Raji (cell line): ENCODE data around the gene FAT2.

ENCODE experiments used
- POLR2A ChIP-seq: IDR thresholded peaks from 2 replicates; pipeline ENCODE4 v1.6.1; 2011; ENCODE audit warnings: low read depth, low read length, control low read depth; ENCODE audit not compliant: insufficient read depth

The FAT2 gene, protein sequence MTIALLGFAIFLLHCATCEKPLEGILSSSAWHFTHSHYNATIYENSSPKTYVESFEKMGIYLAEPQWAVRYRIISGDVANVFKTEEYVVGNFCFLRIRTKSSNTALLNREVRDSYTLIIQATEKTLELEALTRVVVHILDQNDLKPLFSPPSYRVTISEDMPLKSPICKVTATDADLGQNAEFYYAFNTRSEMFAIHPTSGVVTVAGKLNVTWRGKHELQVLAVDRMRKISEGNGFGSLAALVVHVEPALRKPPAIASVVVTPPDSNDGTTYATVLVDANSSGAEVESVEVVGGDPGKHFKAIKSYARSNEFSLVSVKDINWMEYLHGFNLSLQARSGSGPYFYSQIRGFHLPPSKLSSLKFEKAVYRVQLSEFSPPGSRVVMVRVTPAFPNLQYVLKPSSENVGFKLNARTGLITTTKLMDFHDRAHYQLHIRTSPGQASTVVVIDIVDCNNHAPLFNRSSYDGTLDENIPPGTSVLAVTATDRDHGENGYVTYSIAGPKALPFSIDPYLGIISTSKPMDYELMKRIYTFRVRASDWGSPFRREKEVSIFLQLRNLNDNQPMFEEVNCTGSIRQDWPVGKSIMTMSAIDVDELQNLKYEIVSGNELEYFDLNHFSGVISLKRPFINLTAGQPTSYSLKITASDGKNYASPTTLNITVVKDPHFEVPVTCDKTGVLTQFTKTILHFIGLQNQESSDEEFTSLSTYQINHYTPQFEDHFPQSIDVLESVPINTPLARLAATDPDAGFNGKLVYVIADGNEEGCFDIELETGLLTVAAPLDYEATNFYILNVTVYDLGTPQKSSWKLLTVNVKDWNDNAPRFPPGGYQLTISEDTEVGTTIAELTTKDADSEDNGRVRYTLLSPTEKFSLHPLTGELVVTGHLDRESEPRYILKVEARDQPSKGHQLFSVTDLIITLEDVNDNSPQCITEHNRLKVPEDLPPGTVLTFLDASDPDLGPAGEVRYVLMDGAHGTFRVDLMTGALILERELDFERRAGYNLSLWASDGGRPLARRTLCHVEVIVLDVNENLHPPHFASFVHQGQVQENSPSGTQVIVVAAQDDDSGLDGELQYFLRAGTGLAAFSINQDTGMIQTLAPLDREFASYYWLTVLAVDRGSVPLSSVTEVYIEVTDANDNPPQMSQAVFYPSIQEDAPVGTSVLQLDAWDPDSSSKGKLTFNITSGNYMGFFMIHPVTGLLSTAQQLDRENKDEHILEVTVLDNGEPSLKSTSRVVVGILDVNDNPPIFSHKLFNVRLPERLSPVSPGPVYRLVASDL (N-terminal part only)

DNA sequence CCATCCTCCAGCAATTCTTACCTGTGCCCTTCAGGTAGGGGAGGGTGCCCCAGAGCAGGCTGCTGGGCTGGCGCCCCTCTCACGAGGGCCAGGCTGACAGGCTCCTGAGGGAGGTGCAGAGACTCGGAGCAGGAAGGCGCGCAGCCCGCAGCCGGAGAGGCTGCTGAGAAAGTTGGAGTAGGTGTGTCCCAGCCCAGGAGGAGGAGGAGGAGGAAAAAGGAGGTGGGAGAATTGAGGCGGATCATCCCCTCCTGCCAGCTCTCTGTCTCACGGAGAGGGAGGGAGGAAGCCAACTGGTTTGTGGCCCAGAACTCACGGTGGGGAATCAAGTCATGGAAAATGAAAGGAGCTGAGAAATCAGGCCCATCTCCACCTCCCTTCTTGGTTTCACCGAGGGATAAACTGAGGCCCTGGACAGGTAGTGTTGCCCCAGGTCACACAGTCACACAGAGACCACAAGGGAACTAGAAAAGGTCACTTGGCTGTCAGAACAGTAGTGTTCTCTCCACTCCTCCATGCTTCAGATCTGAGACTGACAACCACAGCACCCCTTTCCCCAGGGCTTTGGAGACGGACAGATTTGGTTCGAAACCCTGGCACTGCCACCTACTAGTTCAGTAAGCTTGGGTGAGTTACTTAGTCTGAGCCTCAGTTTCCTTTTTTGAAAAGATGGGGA, at the start of gene FAT2:
TSS of gene FAT2 (minus strand) at position 188 of the 676 bp plus-strand sequence. CDS start 22,400 bp downstream, outside the sequence.
- no peak for TF ChIP-seq POLR2A

DNA sequence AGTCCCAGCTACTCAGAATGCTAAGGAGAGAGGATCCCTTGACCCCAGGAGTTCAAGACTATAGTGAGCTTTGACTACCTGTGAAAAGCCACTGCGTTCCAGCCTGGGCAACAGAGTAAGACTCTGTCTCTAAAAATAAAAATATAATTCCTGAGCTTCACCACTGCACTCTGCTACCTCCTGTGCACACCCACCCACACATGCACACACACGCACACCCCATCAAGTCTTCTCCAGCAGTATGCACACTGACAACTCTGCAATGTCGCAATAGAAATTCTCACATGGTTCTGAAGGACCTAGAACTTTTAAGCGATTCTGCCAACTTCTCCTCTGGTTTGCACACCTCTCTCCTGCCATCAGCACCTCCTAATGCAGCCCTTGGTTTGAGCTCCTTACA, 47.5 kb upstream of the FAT2 start:
- TF ChIP-seq POLR2A: no peak

DNA sequence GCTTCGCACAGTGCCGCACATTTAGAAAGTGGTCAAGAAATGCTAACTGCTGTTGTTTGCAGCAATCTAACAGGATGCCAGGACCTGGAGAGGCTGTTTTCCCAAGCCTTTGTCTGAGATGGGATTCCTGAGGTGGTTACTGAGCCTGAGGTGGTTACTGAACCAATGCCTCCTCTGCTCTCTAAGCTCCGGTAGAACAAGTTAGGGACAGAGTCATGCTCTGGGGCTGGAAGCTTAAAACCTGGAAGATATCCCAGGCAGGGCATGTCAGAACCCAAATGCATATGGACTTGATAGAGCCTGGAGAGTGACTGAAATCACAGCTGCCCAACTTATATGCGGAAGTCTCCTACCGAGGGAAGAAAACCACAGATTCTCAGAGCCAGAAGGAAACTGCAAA, 46.5 kb upstream of the FAT2 start:
- TF ChIP-seq POLR2A: no peak

DNA sequence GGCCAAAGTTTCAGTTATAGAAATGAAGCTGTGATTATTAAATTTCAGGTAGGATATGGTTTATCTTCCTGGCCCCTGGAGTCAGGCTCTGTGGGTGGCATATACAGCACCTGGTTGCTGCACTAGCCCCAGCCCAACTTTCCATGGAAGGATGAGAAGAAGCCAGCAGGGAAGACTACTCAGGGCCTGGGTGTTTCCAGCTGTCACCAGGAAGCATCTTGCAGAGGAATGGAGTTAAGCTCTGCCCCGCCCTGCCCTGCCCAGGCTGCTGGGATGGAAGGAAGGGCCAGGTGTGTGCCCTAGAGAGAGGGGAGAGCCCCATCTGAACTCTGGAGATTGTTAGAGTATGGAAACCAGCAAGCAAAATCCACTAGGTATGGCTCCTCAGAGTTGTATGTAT, 42.8 kb upstream of the FAT2 start:
- TF ChIP-seq POLR2A: no peak

DNA sequence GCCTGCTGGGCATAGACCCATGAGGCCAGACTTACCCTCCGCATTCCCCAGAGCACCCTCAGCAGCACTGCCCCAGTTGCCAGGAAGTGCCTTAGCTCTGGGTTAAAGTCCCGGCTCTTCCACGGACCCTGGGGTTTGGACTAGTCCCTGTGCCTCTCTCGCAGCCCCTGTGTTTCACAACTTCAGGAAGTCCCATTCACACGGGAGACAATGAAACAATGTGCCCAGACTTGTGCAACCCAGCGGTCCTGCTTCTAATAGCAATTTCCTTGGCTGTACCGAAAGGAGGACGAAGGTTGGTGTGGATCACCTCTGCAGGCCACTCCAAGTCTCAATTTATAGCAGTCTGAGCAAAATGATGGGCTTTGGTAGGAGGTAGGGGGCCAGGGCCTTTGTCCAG, 41.8 kb upstream of the FAT2 start:
- TF ChIP-seq POLR2A: no peak

DNA sequence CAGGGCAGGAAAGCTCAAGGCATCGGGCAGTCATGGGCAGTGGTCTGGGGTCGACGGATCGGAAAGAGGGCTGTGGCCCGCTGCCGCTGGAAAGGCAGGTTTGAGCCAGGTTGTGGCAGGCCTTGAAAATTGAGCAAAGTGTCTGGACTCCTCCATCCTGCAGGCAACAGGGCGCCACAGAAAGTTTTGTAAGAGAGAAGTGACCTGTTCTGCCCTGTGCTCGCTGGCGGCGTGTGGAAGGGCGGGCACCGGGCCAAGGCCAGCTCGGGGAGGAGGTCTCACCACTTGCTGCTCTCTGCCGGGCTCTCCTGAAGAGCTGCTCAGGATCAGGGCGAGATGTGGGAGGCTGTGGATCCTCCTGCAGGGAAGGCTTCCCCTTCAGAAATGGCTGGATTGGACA, 41.4 kb upstream of the FAT2 start:
- TF ChIP-seq POLR2A: no peak

DNA sequence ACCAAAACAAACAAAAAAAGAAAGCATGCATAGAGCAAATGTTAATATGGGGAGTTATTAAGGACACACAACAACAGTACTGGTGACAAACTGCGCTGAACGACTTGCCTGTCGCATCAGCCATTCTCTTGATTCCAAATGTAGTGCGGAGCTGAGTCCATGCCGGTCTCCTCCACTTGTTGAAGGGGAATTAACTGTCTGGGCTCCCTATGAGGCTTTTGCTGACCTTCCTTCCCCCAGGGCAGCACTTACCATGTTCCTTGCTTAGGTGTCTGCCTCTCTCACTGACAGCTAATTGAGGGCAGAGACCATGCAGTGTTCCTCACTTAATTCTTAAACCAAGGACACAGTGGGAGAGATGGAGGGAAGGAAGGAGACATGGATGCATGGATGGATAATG, 40.8 kb upstream of the FAT2 start:
- TF ChIP-seq POLR2A: no peak

DNA sequence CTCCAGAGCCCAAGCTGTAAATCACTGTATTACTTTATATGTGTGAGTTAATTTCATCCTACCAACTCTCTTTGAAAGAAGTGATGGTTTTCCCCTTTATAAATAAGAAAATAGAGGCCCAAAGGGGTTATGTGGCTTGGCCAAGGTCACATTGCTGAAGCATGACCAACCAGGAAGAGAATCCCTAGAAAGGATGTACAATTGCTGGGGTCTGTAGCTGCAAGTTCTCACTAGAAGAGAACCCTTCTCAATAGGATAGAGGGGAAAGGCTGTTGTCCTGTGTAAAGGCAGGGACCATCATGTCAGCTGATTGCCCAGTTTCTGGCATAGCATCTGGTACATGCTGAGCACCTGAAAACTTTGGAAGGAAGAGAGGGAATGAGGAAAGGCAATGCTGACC, 39.0 kb upstream of the FAT2 start:
- no peak for TF ChIP-seq POLR2A

DNA sequence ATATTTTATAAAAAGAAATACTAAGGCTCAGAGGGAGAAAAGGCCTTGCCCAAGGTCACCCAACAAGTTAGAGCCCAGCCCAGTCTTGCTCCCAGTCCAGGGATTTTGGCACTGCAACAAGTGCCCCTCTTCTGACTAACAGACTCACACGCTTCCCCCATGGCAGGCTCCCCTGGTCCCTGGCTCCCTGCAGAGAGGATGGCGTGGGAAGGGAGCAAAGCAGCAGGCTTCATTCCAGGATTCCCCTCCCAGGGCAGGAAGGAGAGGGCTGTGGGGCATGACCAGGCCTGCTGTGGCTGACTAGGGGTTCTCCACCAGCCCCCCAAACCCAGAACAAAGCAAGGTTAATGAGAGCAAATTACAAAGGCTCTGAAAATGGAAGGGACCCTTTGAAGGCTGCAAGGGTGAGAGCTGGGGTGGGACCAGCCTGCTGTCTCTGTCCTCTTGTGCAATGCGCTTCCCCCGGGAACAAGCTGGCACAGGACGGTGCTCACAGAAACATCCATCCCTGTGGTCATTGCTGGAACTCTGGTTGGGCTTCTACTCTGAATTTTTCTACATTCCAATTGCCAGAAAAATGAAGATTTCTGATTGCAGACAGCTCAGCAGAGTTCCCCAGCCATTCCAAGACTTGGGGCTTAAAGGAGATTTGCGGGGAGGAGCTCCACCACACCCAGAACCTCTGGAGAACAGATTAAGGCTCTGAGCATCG, 37.1 kb upstream of the FAT2 start:
- TF ChIP-seq POLR2A: no peak

DNA sequence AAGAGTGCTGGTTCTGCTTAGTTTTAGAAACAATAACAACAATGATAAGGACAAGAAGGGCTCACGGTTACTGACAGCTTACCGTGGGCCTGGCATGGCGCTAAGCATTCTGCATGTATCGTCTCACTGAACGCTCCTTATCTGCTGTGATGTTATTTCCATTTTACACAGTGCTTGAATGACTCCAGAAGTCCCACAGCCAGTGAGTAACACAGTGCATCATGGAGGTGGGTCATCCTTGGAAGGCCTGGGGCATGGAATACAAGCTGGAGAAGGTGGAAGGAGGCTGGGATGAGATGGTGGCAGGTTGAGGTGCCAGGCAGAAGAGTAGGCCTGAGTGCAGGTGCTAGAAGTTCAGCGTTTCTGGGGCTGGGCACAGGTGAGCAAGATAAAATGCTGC, 36.5 kb upstream of the FAT2 start:
- no peak for TF ChIP-seq POLR2A

DNA sequence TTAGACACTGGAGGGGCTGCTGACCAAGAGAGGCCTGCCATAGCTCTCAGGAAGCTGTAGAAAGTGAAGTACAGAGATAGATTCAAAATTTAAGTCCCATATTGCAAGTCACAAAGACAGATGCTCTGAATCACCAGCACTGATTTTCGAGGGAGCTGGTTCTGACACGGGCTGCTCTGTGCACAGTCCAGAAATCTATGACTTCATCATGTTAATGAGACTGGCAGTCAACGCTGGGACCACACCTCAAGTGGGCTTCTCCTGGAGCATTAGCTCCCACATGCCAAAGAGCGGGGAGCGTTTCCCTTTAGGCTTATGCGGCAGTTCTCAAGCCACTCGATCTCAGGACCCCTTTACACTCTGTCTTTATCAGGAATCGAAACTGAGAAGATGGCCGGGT, 34.2 kb upstream of the FAT2 start:
- no peak for TF ChIP-seq POLR2A

DNA sequence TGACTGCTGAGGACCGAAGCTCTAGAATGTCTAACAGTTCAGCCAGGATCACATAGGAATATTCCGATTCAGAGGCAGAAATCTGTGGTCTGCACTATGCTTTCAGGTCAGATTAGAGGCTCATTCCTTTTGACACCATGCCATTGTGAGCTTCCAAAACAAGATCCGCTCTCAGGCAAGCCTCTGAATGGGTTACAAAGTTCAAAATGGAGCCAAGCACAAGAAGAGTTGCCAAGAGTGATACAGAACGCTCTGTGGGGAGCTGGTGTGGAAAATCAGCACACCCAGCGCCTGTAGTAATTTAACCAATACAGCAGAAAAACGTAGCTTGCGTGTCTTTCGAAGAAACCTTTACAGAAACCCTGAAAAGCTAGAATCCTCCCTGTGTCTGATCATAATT, 33.3 kb upstream of the FAT2 start:
- TF ChIP-seq POLR2A: no peak

DNA sequence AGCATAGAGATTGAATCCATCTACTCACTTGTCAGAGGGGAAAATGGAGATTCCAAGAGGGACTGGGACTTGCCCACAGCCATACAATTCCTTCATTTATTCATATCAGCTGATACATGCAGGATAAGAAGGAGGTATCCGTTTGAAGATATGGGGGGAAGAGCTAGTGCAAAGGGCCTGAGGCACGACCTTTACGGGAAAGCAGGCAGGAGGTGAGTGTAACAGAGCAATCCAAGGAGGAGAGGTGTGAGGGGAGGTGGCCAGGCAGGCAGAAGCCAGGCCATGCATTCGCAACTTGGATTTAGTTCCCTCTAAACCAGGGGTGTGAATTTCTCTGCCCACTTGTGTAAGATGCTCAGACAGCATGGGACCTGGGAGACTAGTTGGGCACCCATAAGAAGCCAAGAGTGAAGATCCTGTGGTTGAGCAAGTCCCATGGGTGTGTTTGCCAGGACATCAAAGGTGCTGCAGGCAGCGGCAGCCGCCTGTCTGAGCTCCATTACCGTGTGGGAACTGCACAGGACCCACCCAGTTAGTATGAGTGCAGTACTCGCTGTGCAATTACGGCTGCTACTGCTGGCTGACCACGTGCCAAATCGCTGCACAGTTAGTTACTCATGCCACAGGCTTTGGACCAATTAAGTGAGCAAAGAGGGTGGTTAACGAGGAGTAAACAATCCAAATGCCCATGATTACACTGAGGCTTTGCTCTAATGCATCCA, 31.4 kb upstream of the FAT2 start:
- no peak for TF ChIP-seq POLR2A

DNA sequence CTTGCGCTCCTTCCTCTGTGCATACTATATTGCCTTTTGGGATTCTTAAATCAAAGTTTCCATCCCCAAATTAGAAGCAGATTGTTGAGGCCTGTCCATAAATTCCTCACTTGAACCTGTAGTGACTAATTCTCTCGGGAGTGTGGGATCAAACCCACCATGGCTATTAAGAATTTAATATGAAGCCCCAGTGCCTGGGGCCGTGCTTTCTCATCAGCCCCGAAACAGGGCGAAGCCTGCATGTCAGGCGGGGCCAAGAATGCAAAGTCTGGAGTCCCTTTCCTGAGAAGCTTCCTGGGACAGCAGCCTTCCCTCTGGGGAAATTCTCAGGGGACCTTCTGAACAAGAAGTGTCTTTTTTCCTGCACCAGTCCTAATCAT, 29.3 kb upstream of the FAT2 start:
- no peak for TF ChIP-seq POLR2A
